Measurements from ENCODE around the gene PTEN.
"Not testable (repeated sequence)": the region's sequence is repeated elsewhere in the genome, so short reads cannot be mapped to it uniquely, and the experiment has no call there.

PTEN gene

DNA sequence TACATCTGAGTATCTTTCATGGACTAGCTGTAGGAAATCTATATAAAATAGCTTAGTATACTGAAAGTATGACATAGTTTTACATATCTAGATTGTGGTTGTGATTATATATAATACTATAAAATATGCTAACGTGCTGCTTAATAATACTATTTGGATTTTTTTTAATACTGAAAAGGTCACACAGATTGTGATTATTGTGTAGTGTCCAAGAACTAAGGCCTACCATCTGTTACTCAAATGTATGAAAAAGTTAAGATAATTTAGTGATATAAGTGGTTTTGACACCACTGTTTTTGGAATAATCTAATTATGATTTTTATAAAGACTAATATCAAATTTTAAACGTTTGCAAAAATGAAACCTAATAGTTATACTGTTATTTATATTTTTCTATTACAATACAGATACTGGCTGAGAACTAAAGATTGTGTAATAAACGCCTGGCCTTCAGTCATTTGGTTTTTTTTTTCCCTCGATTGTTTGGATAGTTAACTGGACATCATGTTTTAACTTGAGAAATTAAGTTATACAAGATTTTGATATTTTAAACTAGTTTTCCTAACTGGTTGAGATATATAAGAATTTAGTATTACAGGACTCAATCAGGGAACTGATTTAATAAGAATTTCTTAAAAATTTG is 12.6 kb downstream of the PTEN start:
- Histone ChIP-seq H3K79me2 (ENCODE audit: insufficient read depth, low read length) (peaks cover 94% of the 10 kb centered on the region), H3K9ac (ENCODE audit: low read length) (no peak overlapping the region), H3K27me3 (ENCODE audit: insufficient read depth, low read length) (no peaks in the 10 kb centered on the region), H4K20me1 (ENCODE audit: insufficient read depth, low read length) (no peaks in the 10 kb centered on the region), H3K4me1 (ENCODE audit: insufficient read depth, low read length, severe bottlenecking) (peaks cover 7% of the 10 kb centered on the region), H3K4me2 (ENCODE audit: low read length) (no peak overlapping the region), H2AFZ (ENCODE audit: low read length) (no peak overlapping the region), H3K36me3 (ENCODE audit: insufficient read depth, low read length) (peaks cover 79% of the 10 kb centered on the region), H3K9me3 (ENCODE audit: low read length) (no peaks in the 10 kb centered on the region), H3F3A (ENCODE audit: insufficient read depth, low read length) (no peaks in the 10 kb centered on the region), H3K4me3 (ENCODE audit: low read depth, low read length, poor library complexity, severe bottlenecking) (no peak overlapping the region), H3K27ac (ENCODE audit: low read depth, low read length, poor library complexity, severe bottlenecking) (no peak overlapping the region), H3K9me2 (ENCODE audit: low read depth, low read length) (no peaks in the 10 kb centered on the region)
- TF ChIP-seq, protein P1, sequence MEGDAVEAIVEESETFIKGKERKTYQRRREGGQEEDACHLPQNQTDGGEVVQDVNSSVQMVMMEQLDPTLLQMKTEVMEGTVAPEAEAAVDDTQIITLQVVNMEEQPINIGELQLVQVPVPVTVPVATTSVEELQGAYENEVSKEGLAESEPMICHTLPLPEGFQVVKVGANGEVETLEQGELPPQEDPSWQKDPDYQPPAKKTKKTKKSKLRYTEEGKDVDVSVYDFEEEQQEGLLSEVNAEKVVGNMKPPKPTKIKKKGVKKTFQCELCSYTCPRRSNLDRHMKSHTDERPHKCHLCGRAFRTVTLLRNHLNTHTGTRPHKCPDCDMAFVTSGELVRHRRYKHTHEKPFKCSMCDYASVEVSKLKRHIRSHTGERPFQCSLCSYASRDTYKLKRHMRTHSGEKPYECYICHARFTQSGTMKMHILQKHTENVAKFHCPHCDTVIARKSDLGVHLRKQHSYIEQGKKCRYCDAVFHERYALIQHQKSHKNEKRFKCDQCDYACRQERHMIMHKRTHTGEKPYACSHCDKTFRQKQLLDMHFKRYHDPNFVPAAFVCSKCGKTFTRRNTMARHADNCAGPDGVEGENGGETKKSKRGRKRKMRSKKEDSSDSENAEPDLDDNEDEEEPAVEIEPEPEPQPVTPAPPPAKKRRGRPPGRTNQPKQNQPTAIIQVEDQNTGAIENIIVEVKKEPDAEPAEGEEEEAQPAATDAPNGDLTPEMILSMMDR (IDR thresholded peaks at IDR 0.05; ENCODE audit: low read length), result no peak
- no peak for TF ChIP-seq EZH2 (IDR thresholded peaks at IDR 0.05; ENCODE audit: borderline replicate concordance, low read length)

DNA sequence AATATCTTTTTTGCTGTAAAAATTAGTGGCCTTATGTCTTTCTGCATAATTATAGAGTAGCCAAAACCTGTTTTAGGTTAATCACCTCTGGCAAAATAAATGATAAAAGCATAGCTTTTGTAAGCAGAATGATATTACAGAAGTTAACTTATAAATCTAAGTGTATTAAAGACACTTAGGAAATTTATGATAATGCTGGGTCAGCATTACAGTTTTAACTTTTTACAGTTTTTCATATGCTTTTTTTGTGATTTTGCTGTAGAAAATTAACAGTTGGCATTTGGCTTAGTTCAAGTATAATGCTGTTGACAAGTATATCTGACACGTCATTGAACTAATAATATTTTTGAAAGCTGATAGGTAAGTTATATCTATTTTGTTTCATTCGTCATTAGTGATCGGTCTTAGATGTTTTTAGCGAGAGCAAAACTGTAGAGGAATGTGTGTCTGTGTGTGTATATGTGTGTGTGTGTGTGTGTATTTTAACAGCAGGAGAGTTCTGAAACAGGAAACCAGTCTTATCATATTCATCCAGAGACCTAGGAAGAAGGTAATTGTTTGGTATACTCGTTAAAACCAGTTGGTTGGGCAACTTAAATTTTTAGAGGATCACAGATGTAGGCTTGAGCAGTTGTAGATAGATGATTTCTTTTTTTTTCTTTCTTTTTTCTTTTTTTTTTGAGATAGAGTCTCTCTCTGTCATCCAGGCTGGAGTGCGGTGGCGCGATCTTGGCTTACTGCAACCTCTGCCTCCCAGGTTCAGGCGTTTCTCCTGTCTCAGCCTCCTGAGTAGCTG is 15.4 kb downstream of the PTEN start:
- Histone ChIP-seq H3K4me1 (ENCODE audit: insufficient read depth, low read length, severe bottlenecking) (no peaks in the 10 kb centered on the region), H3K27me3 (ENCODE audit: insufficient read depth, low read length) (no peaks in the 10 kb centered on the region), H2AFZ (ENCODE audit: low read length) (no peak overlapping the region), H3F3A (ENCODE audit: insufficient read depth, low read length) (no peaks in the 10 kb centered on the region), H4K20me1 (ENCODE audit: insufficient read depth, low read length) (no peaks in the 10 kb centered on the region), H3K9me3 (ENCODE audit: low read length) (no peaks in the 10 kb centered on the region), H3K4me2 (ENCODE audit: low read length) (no peak overlapping the region), H3K9ac (ENCODE audit: low read length) (no peak overlapping the region), H3K4me3 (ENCODE audit: low read depth, low read length, poor library complexity, severe bottlenecking) (no peak overlapping the region), H3K79me2 (ENCODE audit: insufficient read depth, low read length) (peaks cover 86% of the 10 kb centered on the region), H3K36me3 (ENCODE audit: insufficient read depth, low read length) (peaks cover 76% of the 10 kb centered on the region), H3K27ac (ENCODE audit: low read depth, low read length, poor library complexity, severe bottlenecking) (no peak overlapping the region), H3K9me2 (ENCODE audit: low read depth, low read length) (no peaks in the 10 kb centered on the region)
- TF ChIP-seq, protein P1 (IDR thresholded peaks at IDR 0.05; ENCODE audit: low read length), result no peak
- no peak for TF ChIP-seq EZH2 (IDR thresholded peaks at IDR 0.05; ENCODE audit: borderline replicate concordance, low read length)

DNA sequence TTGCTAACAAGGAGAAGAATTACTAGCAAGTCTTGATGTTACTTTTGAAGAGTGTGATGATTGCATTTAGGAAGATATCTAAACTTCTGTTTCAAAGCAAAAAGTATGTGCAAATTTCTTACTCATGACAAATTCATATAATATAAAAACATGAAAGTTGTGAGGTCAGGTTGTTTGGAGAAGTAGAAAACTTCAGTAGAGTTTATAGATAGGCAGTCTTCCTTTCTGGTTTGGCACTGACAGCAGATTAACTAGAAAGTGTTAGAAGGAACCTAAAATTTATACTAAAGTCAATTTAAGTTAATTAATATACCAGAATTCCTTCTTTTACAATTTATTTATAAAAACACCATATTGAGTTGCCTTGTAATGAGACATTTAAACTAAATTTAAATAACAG is 16.9 kb downstream of the PTEN start:
- TF ChIP-seq, protein P1 (IDR thresholded peaks at IDR 0.05; ENCODE audit: low read length), result no peak
- TF ChIP-seq EZH2 (IDR thresholded peaks at IDR 0.05; ENCODE audit: borderline replicate concordance, low read length), result no peak
- H4K20me1 ChIP-seq (ENCODE audit: insufficient read depth, low read length), result no peaks in the 10 kb centered on the region

DNA sequence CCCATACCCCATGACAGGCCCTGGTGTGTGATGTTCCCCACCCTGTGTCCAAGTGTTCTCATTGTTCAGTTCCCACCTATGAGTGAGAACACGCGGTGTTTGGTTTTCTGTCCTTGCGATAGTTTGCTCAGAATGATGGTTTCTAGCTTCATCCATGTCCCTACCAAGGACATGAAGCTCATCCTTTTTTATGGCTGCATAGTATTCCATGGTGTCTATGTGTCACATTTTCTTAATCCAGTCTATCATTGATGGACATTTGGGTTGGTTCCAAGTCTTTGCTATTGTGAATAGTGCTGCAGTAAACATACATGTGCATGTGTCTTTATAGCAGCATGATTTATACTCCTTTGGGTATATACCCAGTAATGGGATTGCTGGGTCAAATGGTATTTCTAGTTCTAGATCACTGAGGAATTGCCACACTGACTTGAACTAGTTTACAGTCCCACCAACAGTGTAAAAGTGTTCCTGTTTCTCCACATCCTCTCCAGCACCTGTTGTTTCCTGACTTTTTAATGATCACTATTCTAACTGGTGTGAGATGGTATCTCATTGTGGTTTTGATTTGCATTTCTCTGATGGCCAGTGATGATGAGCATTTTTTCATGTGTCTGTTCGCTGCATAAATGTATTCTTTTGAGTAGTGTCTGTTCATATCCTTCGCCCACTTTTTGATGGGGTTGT is 18.1 kb downstream of the PTEN start:
- not testable (repeated sequence) for H3K27me3 ChIP-seq (ENCODE audit: insufficient read depth, low read length); H3K9ac ChIP-seq (ENCODE audit: low read length); H3F3A ChIP-seq (ENCODE audit: insufficient read depth, low read length); H3K4me3 ChIP-seq (ENCODE audit: low read depth, low read length, poor library complexity, severe bottlenecking); H3K4me1 ChIP-seq (ENCODE audit: insufficient read depth, low read length, severe bottlenecking); H3K9me3 ChIP-seq (ENCODE audit: low read length); H3K27ac ChIP-seq (ENCODE audit: low read depth, low read length, poor library complexity, severe bottlenecking); H3K4me2 ChIP-seq (ENCODE audit: low read length); H3K9me2 ChIP-seq (ENCODE audit: low read depth, low read length); H4K20me1 ChIP-seq (ENCODE audit: insufficient read depth, low read length); H2AFZ ChIP-seq (ENCODE audit: low read length)
- H3K36me3 ChIP-seq (ENCODE audit: insufficient read depth, low read length), result peaks cover 84% of the 10 kb centered on the region
- peaks cover 79% of the 10 kb centered on the region for H3K79me2 ChIP-seq (ENCODE audit: insufficient read depth, low read length)

More for the DNA sequence above, 16.9 kb downstream of the PTEN start:
- H3K27ac ChIP-seq (ENCODE audit: low read depth, low read length, poor library complexity, severe bottlenecking), result no peak overlapping the region
- H3K79me2 ChIP-seq (ENCODE audit: insufficient read depth, low read length), result peaks cover 83% of the 10 kb centered on the region
- H3F3A ChIP-seq (ENCODE audit: insufficient read depth, low read length), result no peaks in the 10 kb centered on the region
- no peak overlapping the region for H2AFZ ChIP-seq (ENCODE audit: low read length)
- no peak overlapping the region for H3K4me3 ChIP-seq (ENCODE audit: low read depth, low read length, poor library complexity, severe bottlenecking)
- H3K9ac ChIP-seq (ENCODE audit: low read length), result no peak overlapping the region
- H3K27me3 ChIP-seq (ENCODE audit: insufficient read depth, low read length), result no peaks in the 10 kb centered on the region
- H3K9me2 ChIP-seq (ENCODE audit: low read depth, low read length), result no peaks in the 10 kb centered on the region
- peaks cover 82% of the 10 kb centered on the region for H3K36me3 ChIP-seq (ENCODE audit: insufficient read depth, low read length)
- H3K4me1 ChIP-seq (ENCODE audit: insufficient read depth, low read length, severe bottlenecking), result no peaks in the 10 kb centered on the region
- no peak overlapping the region for H3K4me2 ChIP-seq (ENCODE audit: low read length)
- no peaks in the 10 kb centered on the region for H3K9me3 ChIP-seq (ENCODE audit: low read length)

All from OCI-LY1 (cell line).